Dedifferentiated amniotic fluid mesenchymal stem cell (primary cell): ENCODE measurements around the gene PRR35.
A peak's percentile ranks its signal among the peaks of the same experiment; 100 is the strongest.

Source experiments
- DNase-seq: peaks from one replicate; pipeline ENCODE4 v3.0.0-alpha.2; 2016; ENCODE audit errors: extremely low spot score

The PRR35 gene

GRCh38 chr16:564690-565418, 4.7 kb downstream of the PRR35 start:
- DNase-seq, result no peak

DNA sequence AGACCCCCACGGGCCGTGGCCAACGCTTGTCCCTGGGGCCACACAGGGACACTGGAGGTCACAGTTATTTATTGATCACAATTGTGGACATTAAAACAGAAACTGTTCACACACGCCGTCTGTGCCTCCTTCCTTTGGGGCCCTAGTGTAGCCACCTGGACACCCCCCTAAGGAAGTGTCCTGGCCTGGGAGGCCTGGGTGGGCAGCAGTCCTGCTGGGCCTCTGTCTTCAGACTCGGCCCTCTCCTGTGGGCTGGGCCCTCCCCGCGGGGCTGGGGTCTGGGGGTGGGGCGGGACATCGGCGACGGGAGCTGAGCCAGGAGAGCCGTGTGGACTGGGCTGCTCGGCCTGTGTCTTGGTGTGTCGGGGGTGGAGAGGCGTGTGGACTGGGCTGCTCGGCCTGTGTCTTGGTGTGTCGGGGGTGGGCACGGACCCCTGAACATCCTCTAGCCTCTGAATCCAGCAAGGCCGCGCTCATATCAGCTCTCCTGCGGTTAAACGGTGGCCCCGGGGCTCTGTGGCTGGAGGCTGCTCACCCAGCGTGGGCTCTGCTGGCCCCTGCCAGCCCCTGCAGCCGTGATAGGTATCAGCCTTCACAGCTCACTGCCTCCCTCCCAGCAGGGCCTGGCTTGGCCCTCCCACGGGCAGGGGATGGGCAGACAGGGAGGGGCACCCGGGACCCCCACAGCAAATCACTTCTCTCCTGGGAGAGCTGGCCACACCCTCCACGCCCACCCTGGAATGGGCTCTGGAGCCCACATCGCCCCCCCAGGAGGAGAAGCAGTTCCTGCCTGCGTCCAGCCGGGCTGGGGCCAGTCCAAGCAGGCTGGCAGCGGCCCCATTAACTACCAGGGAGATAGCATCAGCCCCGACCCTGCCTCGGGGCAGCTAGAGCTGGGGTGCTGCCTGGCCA, 5.5 kb downstream of the PRR35 start:
- DNase-seq, result no peak

- no peak for DNase-seq
These were observed 6.5 kb downstream of the PRR35 start, which contains the start of gene NHLRC4 for GRCh38 chr16:566475-567372. NHLRC4 (plus strand) TSS chr16:567005; CDS start chr16:568048, 1,043 bp downstream.

DNA sequence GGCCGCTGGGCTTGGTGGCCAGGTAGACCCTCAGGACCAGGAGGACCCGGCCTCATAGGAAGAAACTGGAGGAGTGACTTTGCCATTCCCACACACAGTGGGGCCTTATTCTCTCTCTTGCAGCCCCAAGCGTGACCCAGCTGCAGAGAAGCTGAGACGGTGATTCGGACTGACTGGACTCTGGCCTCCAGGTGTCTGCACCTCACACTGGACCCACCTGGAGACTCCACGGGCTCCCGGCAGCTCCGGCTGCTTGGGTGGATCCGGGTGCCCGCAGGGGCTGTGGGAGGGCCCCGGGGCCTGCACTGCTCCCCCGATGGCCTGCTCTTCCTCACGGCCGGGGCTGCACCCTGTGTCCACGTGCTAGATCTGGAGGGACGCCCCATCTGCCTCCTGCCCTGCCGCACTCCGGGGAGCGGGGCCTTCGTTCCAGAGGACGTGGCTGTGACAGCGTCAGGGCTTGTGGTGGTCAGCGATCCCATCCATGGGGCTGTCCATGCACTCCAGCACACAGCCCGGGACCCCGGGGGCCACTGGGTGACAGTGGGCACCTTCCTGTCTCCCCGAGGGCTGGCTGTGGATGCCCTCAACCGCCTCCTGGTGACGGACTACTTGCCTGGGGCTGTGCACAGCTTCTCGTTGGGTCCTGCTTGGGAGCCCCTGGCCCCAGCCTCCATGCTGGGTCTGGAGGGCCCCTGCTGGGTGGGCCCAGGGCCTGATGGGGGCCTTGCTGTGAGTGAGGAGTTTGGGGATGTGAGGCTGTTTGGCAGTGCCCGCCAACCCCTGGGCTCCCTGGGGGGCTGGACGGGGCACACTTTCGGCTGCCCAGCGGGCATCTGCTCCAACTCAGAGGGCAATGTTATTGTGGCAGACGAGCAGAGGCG, 7.4 kb downstream of the PRR35 start:
- no peak for DNase-seq

- no peak for DNase-seq
These were observed 8.4 kb downstream of the PRR35 start for GRCh38 chr16:568401-569258.

DNA sequence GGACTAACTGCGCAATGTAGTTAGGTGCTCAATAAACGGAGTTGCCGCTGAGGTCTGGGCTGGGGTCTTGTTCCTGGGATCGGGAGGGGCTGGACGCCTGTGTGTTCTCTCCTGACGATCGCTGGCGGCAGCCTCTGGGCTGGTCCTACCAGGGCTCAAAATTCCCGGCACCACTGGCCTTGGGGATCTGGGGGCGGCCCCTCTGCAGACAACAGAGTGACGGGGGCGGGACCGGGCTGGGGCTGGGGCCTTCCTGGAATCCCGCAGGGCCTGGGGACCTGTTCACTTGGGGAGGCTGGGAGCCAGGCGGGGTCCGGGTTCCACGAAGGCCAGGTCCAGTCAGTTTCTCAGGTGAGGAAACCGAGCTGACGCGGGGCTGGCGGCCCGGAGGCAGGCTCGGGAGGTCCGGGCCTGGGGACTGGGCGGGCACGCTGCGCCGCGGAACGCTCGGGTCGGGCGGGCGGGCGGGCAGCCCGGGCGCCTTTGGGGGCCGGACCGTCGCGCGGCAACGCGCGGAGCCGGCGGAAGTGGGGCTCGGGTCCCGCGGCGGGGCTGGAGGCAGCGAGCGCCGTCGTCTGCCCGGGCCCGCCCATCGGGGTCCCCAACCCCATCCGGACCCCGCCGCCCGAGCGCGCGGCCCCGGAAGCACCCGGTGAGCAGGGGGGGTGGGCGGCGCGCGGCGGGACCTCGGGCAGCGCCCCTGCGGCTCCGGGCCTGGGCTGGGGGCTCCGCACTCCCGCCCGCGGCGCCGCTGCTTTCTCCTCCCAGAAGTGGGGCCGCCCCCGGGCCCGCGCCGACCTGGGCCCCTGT, 9.5 kb downstream of the PRR35 start, which contains the start of gene PIGQ:
PIGQ (plus strand) TSS at position 524 of the 810 bp plus-strand sequence. CDS start 4,107 bp downstream, outside the sequence.
- peak; percentile 31 for DNase-seq

DNA sequence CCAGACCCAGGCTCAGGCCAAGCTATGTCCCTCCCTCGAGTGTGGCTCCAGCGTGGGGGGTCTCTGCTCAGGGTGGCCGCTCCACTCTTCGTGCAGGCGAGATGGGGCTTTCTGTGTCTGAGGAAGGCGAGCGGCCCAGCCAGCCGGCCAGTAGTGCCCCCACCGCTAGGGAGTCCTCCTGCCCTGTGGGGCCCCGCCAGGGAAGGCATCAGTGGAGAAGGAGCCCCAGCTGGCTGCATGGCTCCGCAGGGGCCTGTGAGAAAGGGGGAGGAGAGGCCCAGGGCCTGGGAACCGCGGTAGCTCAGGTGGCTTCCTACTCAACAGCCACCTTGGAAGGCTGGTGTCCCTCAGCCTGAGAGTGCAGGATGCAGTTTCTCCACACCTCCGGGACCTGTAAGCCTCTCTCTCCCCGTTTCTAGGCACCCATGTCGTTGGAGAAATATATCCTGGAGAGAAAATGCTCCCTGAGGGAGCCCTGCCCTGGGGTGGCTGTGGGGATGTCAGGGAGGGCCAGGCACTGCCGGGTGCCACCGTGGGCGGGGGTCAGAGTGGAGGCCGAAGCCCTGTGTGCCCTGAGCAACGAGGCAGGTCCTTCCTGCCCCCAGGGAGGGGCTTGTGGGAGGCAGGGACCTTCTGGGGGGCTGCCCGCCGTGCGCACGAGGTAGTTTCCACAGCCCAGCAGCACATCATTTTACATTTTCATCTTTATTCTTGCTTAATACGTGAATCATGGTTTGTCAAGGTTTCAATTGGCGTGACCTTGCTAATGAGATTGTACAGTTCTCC, 12.9 kb downstream of the PRR35 start:
- no peak for DNase-seq

DNA sequence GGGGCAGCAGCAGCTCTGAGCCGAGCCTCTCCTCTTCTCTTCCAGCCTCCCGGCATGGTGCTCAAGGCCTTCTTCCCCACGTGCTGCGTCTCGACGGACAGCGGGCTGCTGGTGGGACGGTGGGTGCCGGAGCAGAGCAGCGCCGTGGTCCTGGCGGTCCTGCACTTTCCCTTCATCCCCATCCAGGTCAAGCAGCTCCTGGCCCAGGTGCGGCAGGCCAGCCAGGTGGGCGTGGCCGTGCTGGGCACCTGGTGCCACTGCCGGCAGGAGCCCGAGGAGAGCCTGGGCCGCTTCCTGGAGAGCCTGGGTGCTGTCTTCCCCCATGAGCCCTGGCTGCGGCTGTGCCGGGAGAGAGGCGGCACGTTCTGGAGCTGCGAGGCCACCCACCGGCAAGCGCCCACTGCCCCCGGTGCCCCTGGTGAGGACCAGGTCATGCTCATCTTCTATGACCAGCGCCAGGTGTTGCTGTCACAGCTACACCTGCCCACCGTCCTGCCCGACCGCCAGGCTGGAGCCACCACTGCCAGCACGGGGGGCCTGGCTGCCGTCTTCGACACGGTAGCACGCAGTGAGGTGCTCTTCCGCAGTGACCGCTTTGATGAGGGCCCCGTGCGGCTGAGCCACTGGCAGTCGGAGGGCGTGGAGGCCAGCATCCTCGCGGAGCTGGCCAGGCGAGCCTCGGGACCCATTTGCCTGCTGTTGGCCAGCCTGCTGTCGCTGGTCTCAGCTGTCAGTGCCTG, 14.0 kb downstream of the PRR35 start:
- no peak for DNase-seq

DNA sequence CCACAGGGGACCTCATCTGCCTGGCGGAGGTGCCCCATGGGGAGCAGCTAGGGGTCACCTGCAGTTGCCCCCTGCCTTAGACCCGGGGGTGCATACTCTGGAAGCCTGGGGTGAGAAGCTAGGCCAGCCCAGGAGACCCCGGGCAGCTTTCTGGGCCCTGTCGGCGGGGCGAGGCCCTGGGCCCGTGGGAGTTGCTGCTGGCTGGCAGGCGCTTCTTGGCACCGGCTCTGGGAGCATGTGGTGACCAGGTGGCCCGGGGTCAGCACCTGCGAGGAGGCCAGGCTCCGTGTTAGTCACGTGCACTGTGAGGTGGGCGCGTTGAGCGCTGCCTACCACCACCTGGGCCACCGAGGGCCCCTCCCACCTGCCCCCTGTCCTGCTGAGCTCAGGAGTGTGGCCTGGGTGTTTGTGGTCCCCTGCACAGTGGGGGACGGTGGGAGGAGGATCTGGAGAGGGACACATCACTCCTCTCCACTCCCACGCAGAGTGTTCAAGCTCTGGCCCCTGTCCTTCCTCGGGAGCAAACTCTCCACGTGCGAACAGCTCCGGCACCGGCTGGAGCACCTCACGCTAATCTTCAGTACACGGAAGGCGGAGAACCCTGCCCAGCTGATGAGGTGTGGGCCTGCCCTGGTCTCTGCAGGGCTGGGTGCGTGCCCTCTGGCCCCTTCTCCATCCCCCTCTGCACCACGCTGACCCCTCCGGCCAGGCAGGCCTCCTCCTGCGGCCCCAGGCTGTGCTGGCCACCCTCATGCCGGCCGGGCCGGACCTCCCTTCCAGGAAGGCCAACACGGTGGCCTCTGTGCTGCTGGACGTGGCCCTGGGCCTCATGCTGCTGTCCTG, 15.4 kb downstream of the PRR35 start:
- DNase-seq, result no peak

- no peak for DNase-seq
These were observed 16.1 kb downstream of the PRR35 start for GRCh38 chr16:576197-576822.

- DNase-seq, result no peak
These were observed 16.6 kb downstream of the PRR35 start for GRCh38 chr16:576823-577201.

- no peak for DNase-seq
These were observed 17.6 kb downstream of the PRR35 start for GRCh38 chr16:577796-578195.

GRCh38 chr16:578232-578869, 18.2 kb downstream of the PRR35 start:
- no peak for DNase-seq

DNA sequence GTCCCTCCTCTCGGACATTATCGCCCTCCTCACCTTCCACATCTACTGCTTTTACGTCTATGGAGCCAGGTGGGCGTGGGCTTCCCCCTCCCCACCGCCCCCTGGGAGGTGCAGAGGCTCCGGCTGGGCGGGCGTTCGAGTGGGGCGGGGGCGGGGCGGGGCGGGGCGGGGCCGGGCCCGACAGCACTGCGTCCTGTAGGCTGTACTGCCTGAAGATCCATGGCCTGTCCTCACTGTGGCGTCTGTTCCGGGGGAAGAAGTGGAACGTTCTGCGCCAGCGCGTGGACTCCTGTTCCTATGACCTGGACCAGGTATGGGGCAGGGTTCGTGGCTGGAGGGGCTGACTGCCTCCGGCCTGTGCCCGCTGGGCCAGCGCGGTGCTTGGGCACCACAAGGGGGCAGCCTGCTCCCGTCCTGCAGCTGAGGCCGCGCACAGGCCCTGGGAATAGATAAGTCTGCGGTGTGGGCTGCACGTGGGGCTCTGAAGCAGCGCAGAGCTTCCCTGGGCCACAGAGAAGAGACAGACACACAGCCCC, 18.7 kb downstream of the PRR35 start:
- peak; percentile 34 for DNase-seq
